ENCODE results near the gene RPTOR.
"Not testable (repeated sequence)": the region's sequence is repeated elsewhere in the genome, so short reads cannot be mapped to it uniquely, and the experiment has no call there.

The RPTOR gene

GRCh38 chr17:80802626-80803450, 258.2 kb downstream of the RPTOR start:
- DNase-seq: no peak

DNA sequence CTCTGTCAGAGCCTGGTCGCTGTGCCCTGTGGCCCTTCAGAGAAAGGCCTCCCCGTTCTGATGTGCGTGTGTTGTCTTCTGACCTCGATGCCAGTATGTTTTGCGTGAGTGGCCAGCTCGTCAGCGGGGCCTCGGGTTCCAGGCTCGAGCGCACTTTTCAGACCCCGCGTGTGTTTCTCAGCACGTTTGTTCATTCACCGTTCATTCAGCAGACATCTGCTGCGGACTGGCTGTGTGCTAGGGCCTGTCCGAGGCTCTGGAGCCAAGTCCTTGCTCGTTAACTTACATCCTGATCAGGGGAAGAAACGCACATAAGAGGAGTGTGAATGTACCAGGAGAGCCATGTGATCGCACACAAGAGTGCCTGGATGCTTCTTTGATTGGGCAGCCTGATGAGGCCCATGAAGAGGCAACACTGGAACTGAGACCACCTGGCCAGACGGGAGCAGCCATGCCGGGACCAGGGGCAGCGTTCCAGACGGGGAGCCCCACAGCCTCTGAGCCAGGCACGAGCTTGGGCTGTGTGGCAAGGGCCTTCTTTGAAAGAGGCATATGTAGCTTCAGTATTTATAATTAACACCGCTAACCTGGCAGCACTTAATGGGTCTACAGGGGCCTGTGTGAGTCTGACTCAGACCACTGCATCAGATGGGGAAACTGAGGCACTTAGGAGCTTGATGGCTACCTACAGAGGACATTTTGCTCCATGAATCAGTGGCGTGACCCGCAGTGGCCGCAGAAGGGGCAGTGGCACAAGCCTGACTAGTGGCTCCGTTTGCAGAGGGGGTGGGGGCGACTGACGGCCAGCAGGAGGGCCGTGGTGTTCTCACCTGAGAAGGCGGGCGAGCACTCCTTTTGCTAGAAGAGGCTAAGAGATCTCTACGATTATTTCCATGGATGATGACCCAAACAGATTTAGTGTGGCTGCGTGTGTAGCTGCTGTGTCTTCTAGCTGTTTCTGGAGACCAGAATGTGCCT, 259.1 kb downstream of the RPTOR start:
- DNase-seq: no peak

DNA sequence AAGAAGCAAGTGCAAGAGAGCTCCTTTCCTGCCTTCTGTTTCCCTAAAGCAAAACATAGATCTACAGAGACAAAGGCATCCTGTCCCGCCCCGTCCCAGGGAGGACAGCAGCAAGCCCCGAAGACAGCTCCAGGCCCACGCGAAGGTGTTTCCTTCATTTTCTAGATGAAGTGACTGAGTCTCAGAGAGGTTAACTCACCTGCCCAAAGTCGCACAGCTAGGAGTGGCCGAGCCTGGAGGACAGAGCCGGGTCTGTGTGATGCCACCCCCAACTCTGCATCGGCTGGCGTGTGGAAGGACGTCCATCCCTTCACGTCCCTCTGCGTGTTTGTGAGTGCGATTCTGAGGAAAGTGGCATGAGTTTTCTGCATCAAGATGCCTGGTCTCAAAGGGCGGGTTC, 259.8 kb downstream of the RPTOR start:
- no peak for DNase-seq

DNA sequence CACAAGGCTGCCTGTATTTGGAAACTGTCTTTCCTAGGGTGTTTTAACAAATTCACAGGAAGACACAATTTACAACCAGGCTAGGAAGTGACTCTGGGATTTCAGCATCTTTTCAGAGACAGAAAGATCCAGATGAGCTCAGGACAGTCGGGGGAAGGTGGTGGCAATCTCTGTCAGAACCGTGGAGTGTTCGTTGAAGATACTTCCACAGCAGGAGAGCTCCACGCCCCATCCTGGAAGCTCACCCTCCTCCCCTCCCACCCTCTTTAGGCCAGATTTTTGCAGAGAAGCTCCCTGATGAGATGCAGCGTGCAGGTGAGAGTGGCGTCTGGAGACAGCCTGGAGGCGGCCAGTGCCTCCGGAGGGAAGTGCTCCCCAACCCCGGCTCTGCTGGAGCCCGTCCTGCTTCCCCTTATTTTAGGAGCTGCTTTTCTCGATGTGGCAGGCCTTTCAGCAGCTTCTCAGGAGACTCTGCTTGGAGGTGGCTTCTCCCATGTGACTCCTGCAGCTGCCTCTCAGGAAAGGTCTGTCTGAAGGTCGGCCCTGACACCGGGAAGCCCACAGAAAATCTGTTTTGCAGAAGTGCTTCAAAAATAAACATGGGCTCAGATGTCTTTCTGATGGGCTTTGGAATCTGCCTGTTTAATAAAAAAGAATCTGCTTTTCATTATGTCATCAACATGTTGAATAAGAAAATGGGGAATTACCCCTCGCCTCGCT, 260.6 kb downstream of the RPTOR start:
- DNase-seq: no peak

GRCh38 chr17:80807014-80807413, 262.4 kb downstream of the RPTOR start:
- no peak for DNase-seq

DNA sequence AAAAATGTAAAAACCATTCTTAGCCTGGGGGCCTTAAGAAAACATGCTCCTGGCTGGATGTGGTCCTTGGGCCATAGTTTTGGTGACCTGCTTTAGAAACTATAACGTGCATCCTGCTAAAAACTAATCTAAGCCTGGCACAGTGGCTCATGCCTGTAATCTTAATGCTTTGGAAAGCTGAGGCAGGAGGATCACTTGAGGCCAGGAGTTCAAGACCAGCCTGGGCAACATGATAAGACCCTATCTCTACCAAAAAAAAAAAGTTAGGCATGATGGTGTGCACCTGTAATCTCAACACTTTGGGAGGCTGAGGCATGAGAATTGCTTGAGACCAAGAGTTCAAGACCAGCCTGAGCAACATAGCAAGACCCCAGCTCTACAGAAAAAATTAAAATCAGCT, 263.2 kb downstream of the RPTOR start:
- no peak for DNase-seq

DNA sequence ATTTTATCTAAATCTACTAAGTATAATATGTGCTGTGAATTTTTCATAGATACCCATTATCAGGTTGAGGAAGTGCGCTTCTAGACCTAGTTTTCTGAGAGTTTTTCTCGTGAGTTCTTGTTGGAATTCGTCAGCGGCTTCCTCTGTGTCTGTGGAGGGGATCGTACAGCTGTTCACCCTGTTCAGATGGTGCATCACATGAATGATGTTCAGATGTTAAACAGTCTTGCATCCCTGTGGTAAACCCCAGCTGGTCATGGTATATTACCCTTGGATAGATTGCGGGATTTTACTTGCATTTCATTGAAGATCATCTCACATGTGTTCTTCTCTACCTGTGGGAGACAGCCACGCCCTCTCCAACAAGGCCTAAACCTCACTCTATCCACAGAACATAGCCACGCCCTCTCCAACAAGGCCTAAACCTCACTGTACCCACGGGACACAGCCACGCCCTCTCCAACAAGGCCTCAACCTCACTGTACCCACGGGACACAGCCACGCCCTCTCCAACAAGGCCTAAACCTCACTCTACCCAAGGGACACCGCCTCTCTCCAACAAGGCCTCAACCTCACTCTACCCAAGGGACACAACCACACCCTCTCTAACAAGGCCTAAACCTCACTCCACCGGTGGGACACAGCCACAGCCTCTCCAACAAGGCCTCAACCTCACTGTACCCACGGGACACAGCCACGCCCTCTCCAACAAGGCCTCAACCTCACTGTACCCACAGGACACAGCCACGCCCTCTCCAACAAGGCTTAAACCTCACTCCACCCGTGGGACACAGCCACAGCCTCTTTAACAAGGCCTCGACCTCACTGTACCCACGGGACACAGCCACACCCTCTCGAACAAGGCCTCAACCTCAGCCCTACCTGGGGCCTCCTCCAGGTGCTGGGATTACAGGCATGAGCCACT, 266.8 kb downstream of the RPTOR start:
- DNase-seq: peak in 1 of 2 donors; percentile 43

- no peak for DNase-seq
Measured at GRCh38 chr17:80812362-80813088, 267.9 kb downstream of the RPTOR start.

DNA sequence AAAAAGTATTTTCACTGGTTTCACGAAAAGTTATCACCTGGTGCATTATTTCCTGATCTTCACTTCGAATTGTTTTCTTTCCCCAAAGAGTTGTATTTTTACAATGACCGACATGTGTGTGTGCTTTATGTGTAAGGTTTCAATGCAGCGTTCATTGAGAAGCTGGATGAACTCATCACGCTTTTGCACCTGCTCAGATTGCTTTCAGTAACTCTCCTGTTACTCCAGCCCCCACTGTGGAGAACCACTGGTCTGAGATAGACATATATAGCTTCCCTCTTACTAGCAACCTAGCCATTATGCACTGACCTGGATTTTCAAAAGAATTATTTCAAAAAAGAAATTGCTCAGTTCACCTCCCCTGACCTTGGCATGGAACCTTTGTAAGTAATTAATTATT, 268.7 kb downstream of the RPTOR start:
- DNase-seq: no peak

DNA sequence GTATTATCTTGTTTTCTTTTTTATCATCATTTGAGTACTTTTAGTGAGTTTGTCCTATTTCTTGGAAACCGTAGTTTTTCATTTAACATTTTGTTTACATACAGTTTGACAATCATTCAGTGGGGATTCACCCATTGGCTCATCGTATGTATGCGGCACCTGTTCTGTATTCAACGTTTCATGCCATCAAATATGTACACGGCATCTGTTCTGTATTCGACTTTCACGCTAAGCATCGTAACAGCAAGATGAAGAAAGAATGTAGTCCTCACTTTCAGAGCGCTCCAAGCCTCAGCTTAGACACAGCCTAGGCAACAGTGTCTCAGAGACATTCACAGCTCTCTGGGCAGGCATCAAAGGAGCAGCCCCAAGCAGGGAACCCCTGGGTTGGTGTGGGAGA, 269.9 kb downstream of the RPTOR start:
- no peak for DNase-seq

- no peak for DNase-seq
Measured at GRCh38 chr17:80815151-80815681, 270.6 kb downstream of the RPTOR start.

DNA sequence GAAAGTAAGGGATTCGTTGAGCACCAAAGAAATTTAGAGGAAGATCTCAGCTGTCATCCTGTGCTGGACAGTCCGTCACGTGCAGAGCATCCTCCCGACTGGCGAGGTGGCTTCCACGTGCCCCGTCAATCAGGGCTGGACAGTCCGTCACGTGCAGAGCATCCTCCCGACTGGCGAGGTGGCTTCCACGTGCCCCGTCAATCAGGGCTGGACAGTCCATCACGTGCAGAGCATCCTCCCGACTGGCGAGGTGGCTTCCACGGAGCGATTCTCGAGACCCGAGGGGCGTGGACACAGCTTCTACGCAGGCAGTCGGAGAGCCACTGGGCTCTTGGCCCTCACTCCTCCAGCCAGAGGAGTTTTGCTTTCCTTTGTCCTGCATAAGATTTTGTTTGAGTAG, 271.1 kb downstream of the RPTOR start:
- DNase-seq: not testable (repeated sequence)

DNA sequence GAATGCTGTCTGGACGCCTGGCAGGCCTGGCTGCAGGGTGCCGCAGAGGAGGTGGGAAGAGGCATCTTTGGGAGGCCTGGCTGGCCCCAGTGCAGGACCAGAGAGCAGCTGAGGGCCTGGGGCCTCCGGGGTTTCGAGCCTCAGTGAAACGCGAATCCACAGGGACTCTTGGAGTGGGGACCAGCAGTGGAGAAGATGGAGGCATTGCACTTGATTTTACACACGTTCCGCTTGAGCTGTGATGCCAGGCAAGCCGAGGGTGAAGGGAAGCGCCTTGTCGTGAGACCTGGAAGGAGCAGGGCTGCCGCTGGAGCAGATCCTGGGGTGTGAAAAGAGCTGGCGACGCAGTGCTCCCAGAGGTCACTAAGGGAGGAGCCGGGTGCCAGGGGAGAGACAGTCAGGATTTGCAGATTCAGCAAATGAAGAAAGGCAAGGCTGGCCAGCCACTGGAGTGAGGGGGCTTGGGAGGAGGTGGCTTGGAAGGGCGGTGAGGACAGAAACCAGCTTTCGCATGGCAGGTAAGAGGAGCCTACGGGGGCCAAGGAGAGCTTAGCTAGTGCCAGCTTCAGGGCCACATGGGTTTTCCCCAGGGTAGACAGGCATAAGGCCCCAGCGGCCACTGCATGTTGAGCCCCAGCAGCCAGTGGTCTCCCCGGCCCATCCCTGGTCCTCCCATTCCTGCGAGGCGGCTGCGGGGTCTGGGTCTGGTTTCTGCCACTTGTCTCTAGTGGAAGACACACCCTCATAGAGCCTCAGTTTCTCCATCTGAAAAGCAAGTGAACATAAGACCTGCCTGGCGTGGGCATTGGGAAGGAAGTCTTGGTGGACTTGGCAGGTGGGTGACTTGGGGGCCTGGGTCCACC, 271.8 kb downstream of the RPTOR start:
- DNase-seq: no peak

- no peak for DNase-seq
Measured at GRCh38 chr17:80817321-80817845, 272.7 kb downstream of the RPTOR start.

GRCh38 chr17:80817861-80818260, 273.2 kb downstream of the RPTOR start:
- DNase-seq: no peak

DNA sequence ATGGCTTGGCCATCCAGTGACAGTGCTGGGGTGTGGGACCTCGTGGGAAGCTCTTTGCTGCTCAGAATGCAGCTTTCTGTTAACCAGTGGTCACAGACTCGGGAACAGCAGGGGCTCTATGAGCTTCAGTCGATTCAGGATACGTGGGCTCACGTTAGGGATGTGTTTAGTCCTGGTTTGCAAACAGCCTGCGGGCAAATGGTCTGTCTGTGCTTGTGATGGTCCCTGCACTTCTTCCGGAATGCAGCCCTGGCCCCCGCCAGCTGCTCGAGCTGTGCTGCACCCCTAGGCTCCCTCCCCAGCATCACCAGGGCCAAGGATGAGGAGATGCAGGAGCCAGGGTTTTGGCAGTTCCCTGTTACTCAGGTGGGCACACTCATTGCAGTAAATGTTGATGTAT, 274.2 kb downstream of the RPTOR start:
- DNase-seq: no peak

- DNase-seq: no peak
Measured at GRCh38 chr17:80819422-80820164, 275.0 kb downstream of the RPTOR start.

DNA sequence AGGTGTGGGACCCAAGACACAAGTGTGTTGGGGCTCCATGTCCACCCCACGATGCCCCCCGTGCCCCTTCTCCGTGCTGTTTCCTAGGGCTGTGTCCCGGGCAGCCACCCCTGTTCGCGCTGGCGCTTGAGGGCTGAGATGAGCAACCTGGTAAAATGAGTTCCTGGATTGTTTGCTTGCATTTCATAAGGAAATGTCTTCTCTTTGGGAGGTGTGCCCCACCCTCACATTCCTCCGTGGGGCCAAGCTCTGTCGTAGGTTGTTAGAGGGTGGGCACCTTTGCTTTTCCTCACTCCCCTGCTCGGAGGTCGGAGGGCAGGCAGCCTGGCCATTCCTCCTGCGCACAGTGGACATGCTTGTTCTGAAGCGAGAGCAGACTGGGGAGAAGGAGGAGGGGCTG, 275.7 kb downstream of the RPTOR start:
- no peak for DNase-seq

DNA sequence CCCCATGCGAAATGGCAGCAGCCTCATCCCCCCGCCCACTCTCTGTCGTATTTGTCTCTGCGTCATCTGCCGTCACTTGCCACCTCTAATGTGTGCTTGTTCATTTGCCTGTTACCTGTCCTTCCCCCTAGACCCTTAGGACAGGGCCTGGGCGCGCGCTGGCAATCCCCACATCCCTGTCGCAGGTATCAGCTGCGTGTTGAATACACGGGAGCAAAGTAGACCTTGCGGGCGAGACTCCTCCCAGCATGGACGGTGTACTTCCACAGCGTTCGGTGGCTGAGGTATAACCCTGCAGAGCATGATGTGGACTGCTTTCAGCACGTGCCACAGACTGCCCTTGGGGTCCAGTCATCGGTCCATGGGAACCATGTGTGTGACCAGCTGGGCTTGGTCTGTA, 276.9 kb downstream of the RPTOR start:
- no peak for DNase-seq

Measured in CD4-positive, alpha-beta T cell treated with Interleukin-4 for 1 hour (primary cell).